H1 (cell line): ENCODE measurements around the gene CHST13. TPM values are rescaled to one million over a fixed set of nuclear protein-coding genes. Genes with fewer than 3 reads are reported as not detected.

Experiments
- CTCF ChIA-PET: fragments of 300-600 bp; sonication (Branson Sonifier 250); formaldehyde crosslinking; loops from one replicate; lab custom pipeline; 2021; ENCODE audit not compliant: partially characterized antibody; lab: Charles Lee
- POLR2A ChIA-PET: fragments of 300-600 bp; sonication (Branson Sonifier 250); formaldehyde crosslinking; loops from one replicate; lab custom pipeline; 2021; ENCODE audit warnings: inconsistent platforms; ENCODE audit not compliant: partially characterized antibody; lab: Charles Lee
- DNase-seq, 2 experiments: peaks; one replicate each; pipeline versions ENCODE4 v3.0.0 to v3.0.0-alpha.2; 2010 to 2022; ENCODE audit warnings: low spot score in 2 of 2, low read depth in 1 of 2, mixed read lengths in 1 of 2
- FAIRE-seq: peaks from 2 replicates; lab custom pipeline; 2011; peaks lifted over from hg19 to GRCh38; lab: Jason Lieb, UNC
- H2AFZ ChIP-seq: 2 replicates; pipeline ENCODE4 v1.8.1; 2012; ENCODE audit warnings: low read length, inconsistent platforms
- H2AK5ac ChIP-seq: 2 replicates; pipeline ENCODE4 v1.6.1; 2013; ENCODE audit warnings: low read depth, low read length
- H2BK120ac ChIP-seq: replicated peaks from 2 replicates; pipeline ENCODE3; 2013; ENCODE audit warnings: low read depth, low read length, inconsistent platforms
- H2BK12ac ChIP-seq: 2 replicates; pipeline ENCODE4 v1.6.1; 2013; ENCODE audit warnings: low read depth, low read length
- H2BK15ac ChIP-seq: 2 replicates; pipeline ENCODE4 v1.6.1; 2013; ENCODE audit warnings: low read length
- H2BK20ac ChIP-seq: 2 replicates; pipeline ENCODE4 v1.6.1; 2013; ENCODE audit warnings: low read length
- H2BK5ac ChIP-seq: 2 replicates; pipeline ENCODE4 v1.6.1; 2013; ENCODE audit warnings: low read depth, low read length
- H3K14ac ChIP-seq: 2 replicates; pipeline ENCODE4 v1.6.1; 2013; ENCODE audit warnings: inconsistent platforms; ENCODE audit not compliant: insufficient read length
- H3K18ac ChIP-seq: 2 replicates; pipeline ENCODE4 v1.6.1; 2013; ENCODE audit warnings: low read length; ENCODE audit errors: extremely low read depth
- H3K23ac ChIP-seq: 2 replicates; pipeline ENCODE4 v1.6.1; 2013; ENCODE audit warnings: inconsistent platforms; ENCODE audit not compliant: insufficient read length
- H3K23me2 ChIP-seq: 2 replicates; pipeline ENCODE4 v1.6.1; 2013; ENCODE audit warnings: low read depth, low read length
- H3K27ac ChIP-seq: 2 replicates; pipeline ENCODE4 v1.6.1; 2011; ENCODE audit warnings: low read depth, low read length, inconsistent platforms
- H3K27me3 ChIP-seq, 4 experiments: replicated peaks in 1 of 4; 1 replicate in 1 of 4; 2 replicates in 3 of 4; pipeline versions ENCODE4 v1.6.1 to v1.8.1; 2011 to 2013; ENCODE audit warnings: low read length in 3 of 4, mild to moderate bottlenecking in 3 of 4, inconsistent platforms in 2 of 4, mixed read lengths in 2 of 4, moderate library complexity in 1 of 4; ENCODE audit not compliant: control insufficient read depth in 3 of 4, insufficient read depth in 3 of 4; ENCODE audit errors: extremely low read depth in 1 of 4
- H3K36me3 ChIP-seq, 4 experiments: 2 replicates each; pipeline versions ENCODE4 v1.6.1 to v1.8.1; 2011 to 2013; ENCODE audit warnings: mild to moderate bottlenecking in 4 of 4, low read length in 3 of 4, moderate library complexity in 2 of 4, control low read depth in 1 of 4, inconsistent platforms in 1 of 4; ENCODE audit not compliant: insufficient read depth in 4 of 4, control insufficient read depth in 2 of 4
- H3K4ac ChIP-seq: replicated peaks from 2 replicates; pipeline ENCODE3; 2013; ENCODE audit warnings: low read length, low read depth, mixed read lengths, inconsistent platforms; ENCODE audit not compliant: insufficient read length
- H3K4me1 ChIP-seq, 4 experiments: replicated peaks in 1 of 4; 1 replicate in 1 of 4; 2 replicates in 3 of 4; pipeline versions ENCODE4 v1.6.1 to v1.8.1; 2011 to 2013; ENCODE audit warnings: low read length in 3 of 4, inconsistent platforms in 2 of 4, mixed read lengths in 1 of 4; ENCODE audit not compliant: insufficient read depth in 4 of 4, control insufficient read depth in 3 of 4
- H3K4me2 ChIP-seq, 2 experiments: 2 replicates each; pipeline versions ENCODE4 v1.6.1 to v1.8.1; 2011 to 2013; ENCODE audit warnings: low read depth in 2 of 2, low read length in 2 of 2, control low read depth in 1 of 2, inconsistent platforms in 1 of 2, mild to moderate bottlenecking in 1 of 2; ENCODE audit not compliant: insufficient read depth in 1 of 2
- H3K4me3 ChIP-seq, 4 experiments: fragments of 200-600, 300-600 bp in 1 of 4; sonication (generic), shearing (Covaris generic), sonication (Bioruptor Twin) in 1 of 4; 2 replicates each; pipeline versions ENCODE4 v1.5.1 to v1.8.1; 2011 to 2016; ENCODE audit warnings: low read length in 4 of 4, low read depth in 3 of 4, control low read depth in 2 of 4, inconsistent platforms in 2 of 4, mild to moderate bottlenecking in 2 of 4, mixed read lengths in 1 of 4, moderate library complexity in 1 of 4; ENCODE audit not compliant: insufficient read depth in 2 of 4; ENCODE audit errors: extremely low read depth in 1 of 4
- H3K56ac ChIP-seq: replicated peaks from 2 replicates; pipeline ENCODE3; 2013; ENCODE audit warnings: low read depth, mild to moderate bottlenecking, mixed read lengths, low read length, inconsistent platforms; ENCODE audit not compliant: insufficient read length
- H3K79me1 ChIP-seq: 2 replicates; pipeline ENCODE4 v1.6.1; 2013; ENCODE audit warnings: low read depth, low read length, control low read depth
- H3K79me2 ChIP-seq, 2 experiments: 2 replicates each; pipeline versions ENCODE4 v1.6.1 to v1.8.1; 2012 to 2013; ENCODE audit warnings: low read length in 2 of 2, mild to moderate bottlenecking in 2 of 2, inconsistent platforms in 1 of 2; ENCODE audit not compliant: insufficient read depth in 2 of 2, control insufficient read depth in 1 of 2
- H3K9ac ChIP-seq, 4 experiments: replicated peaks in 1 of 4; 1 replicate in 1 of 4; 2 replicates in 3 of 4; pipeline versions ENCODE4 v1.6.1 to v1.8.1; 2011 to 2013; ENCODE audit warnings: low read depth in 3 of 4, low read length in 3 of 4, control low read depth in 2 of 4, mild to moderate bottlenecking in 2 of 4, moderate library complexity in 2 of 4, inconsistent platforms in 1 of 4; ENCODE audit errors: extremely low read depth in 1 of 4
- H3K9me3 ChIP-seq, 2 experiments: 2 replicates each; pipeline versions ENCODE4 v1.6.1 to v1.8.1; 2012 to 2013; ENCODE audit warnings: mild to moderate bottlenecking in 2 of 2, moderate library complexity in 2 of 2, control low read depth in 1 of 2, inconsistent platforms in 1 of 2, low read depth in 1 of 2, low read length in 1 of 2, mixed read lengths in 1 of 2; ENCODE audit not compliant: insufficient read depth in 2 of 2
- H4K20me1 ChIP-seq, 2 experiments: replicated peaks in 1 of 2; 2 replicates each; pipeline versions ENCODE3 to v1.8.1; 2011 to 2013; ENCODE audit warnings: inconsistent platforms in 2 of 2, low read length in 2 of 2, mild to moderate bottlenecking in 1 of 2; ENCODE audit not compliant: insufficient read depth in 2 of 2, control insufficient read depth in 1 of 2
- H4K5ac ChIP-seq: 2 replicates; pipeline ENCODE4 v1.6.1; 2013; ENCODE audit warnings: low read length, low read depth, mixed read lengths, inconsistent platforms; ENCODE audit not compliant: insufficient read length
- H4K8ac ChIP-seq: 2 replicates; pipeline ENCODE4 v1.8.0; 2013; ENCODE audit warnings: mild to moderate bottlenecking, moderate library complexity, low read length, inconsistent platforms; ENCODE audit not compliant: insufficient read depth; ENCODE audit errors: extremely low read depth
- H4K91ac ChIP-seq: replicated peaks from 2 replicates; pipeline ENCODE3; 2013; ENCODE audit warnings: low read length, mixed read lengths, inconsistent platforms; ENCODE audit not compliant: insufficient read length
- WGBS, 2 experiments: shearing (Covaris generic) in 1 of 2; methylation state at CpG; one replicate each; pipeline versions ENCODE4 v1.1.6 to v1.1.7; 2013 to 2015; ENCODE audit warnings: low lambda C conversion rate in 2 of 2, mixed read lengths in 2 of 2, inconsistent platforms in 1 of 2, low coverage in 1 of 2, missing lambda C conversion rate in 1 of 2; ENCODE audit not compliant: insufficient replicate concordance in 2 of 2, insufficient coverage in 1 of 2, insufficient read length in 1 of 2; ENCODE audit errors: extremely low coverage in 1 of 2, missing lambda C conversion rate in 1 of 2; 5-methylcytosine and 5-hydroxymethylcytosine counted together
- polyA plus RNA-seq, 7 experiments: library from polyadenylated mRNA; depleted of rRNA in 3 of 7; stranded (reverse) in 5 of 7; unstranded in 2 of 7; fragments of >200 nt in 5 of 7; fragments of 200-250 nt in 2 of 7; gene quantifications; 1 replicate in 5 of 7; 2 replicates in 1 of 7; 4 replicates in 1 of 7; pipeline versions ENCODE4 v1.2.1 to v1.2.3, GENCODE V29; 2011 to 2013; ENCODE audit warnings: missing spikeins in 2 of 7, mixed read lengths in 2 of 7
- total RNA-seq: library from RNA; stranded (reverse); fragmentation: NEBNext Ultra II Directional; extraction: Animal tissue kit (Norgen Biotek cat#: 25700); gene quantifications from 2 replicates; pipeline ENCODE4 v1.2.1, GENCODE V29; 2021

CHST13 gene
- total and polyA plus RNA-seq, 2 of the 8 experiments (the other 6 are each of a cell fraction or from before 2014, with no cell fraction given): 5.4 to 11.7 TPM

GRCh38 chr3:126512916-126513650, 10.9 kb upstream of the CHST13 start:
- Histone ChIP-seq H2BK5ac (no peak overlapping the region), H4K91ac (peak overlapping the region; percentile 42), H3K4ac (no peak overlapping the region), H3K79me2 (no peaks in the 10 kb centered on the region), H3K4me2 (no peak overlapping the region), H3K4me3 (no peak overlapping the region), H2BK20ac (no peak overlapping the region), H3K23ac (no peak overlapping the region), H2AFZ (no peak overlapping the region), H3K27me3 (no peaks in the 10 kb centered on the region), H3K18ac (no peak overlapping the region), H2AK5ac (no peak overlapping the region), H3K9me3 (no peaks in the 10 kb centered on the region), H4K5ac (no peak overlapping the region), H2BK120ac (no peak overlapping the region), H4K20me1 (no peaks in the 10 kb centered on the region), H3K79me1 (no peaks in the 10 kb centered on the region), H3K23me2 (no peaks in the 10 kb centered on the region; the same call in 1 of the 2 replicates), H3K9ac (no peak overlapping the region), H4K8ac (no peak overlapping the region), H2BK12ac (no peak overlapping the region), H3K56ac (no peak overlapping the region), H3K27ac (no peak overlapping the region), H2BK15ac (no peak overlapping the region), H3K4me1 (no peaks in the 10 kb centered on the region; a peak in 1 of 7 replicates), H3K14ac (no peak overlapping the region), H3K36me3 (no peaks in the 10 kb centered on the region)
- POLR2A ChIA-PET: interaction anchor here (0.7 kb wide), 1 partner anchor 1089 kb away, joined by 3 read pairs; no protein-coding TSS in a partner anchor
- DNase-seq: no peak
- 88% methylated on average over 12 of the region's 12 CpGs; no CpG with 5 or more reads in 1 of the 2 experiments for WGBS, 2 experiments
- FAIRE-seq: no peak
- CTCF ChIA-PET: interaction anchor here (0.9 to 5.3 kb wide), 5 partner anchors 9 to 147 kb away, joined by 3 to 30 read pairs (median 8); partner anchors contain the start of gene CHST13
